Measurements from ENCODE around the gene SEH1L.
"Not testable (repeated sequence)": the region's sequence is repeated elsewhere in the genome, so short reads cannot be mapped to it uniquely, and the experiment has no call there.

The SEH1L gene

GRCh38 chr18:12947285-12948049 is at the start of gene SEH1L:
TSS of gene SEH1L (plus strand) at chr18:12948011. CDS start at chr18:12948122, 111 bp downstream.
- DNase-seq (ENCODE audit: low read depth): peak; percentile 98

GRCh38 chr18:12901208-12901607 is 46.6 kb upstream of the SEH1L start:
- DNase-seq (ENCODE audit: low read depth): not testable (repeated sequence)

GRCh38 chr18:12904012-12904516 is 43.7 kb upstream of the SEH1L start:
- DNase-seq (ENCODE audit: low read depth): no peak

- no peak for DNase-seq (ENCODE audit: low read depth)
These were observed 41.7 kb upstream of the SEH1L start for GRCh38 chr18:12906119-12906518.

- DNase-seq (ENCODE audit: low read depth): no peak
These were observed 41.0 kb upstream of the SEH1L start for GRCh38 chr18:12906773-12907172.

GRCh38 chr18:12907258-12907925 is 40.4 kb upstream of the SEH1L start:
- DNase-seq (ENCODE audit: low read depth): no peak

GRCh38 chr18:12908706-12909105 is 39.1 kb upstream of the SEH1L start:
- no peak for DNase-seq (ENCODE audit: low read depth)

- DNase-seq (ENCODE audit: low read depth): no peak
These were observed 36.5 kb upstream of the SEH1L start for GRCh38 chr18:12911025-12911928.

GRCh38 chr18:12911929-12912703 is 35.7 kb upstream of the SEH1L start:
- DNase-seq (ENCODE audit: low read depth): no peak

GRCh38 chr18:12921178-12921577 is 26.6 kb upstream of the SEH1L start:
- DNase-seq (ENCODE audit: low read depth): no peak

GRCh38 chr18:12922266-12922665 is 25.5 kb upstream of the SEH1L start:
- no peak for DNase-seq (ENCODE audit: low read depth)

GRCh38 chr18:12924616-12925015 is 23.2 kb upstream of the SEH1L start:
- no peak for DNase-seq (ENCODE audit: low read depth)

GRCh38 chr18:12928206-12928605 is 19.6 kb upstream of the SEH1L start:
- no peak for DNase-seq (ENCODE audit: low read depth)

GRCh38 chr18:12928641-12929040 is 19.2 kb upstream of the SEH1L start:
- no peak for DNase-seq (ENCODE audit: low read depth)

GRCh38 chr18:12929477-12930083 is 18.2 kb upstream of the SEH1L start:
- DNase-seq (ENCODE audit: low read depth): no peak

- no peak for DNase-seq (ENCODE audit: low read depth)
These were observed 17.4 kb upstream of the SEH1L start for GRCh38 chr18:12930376-12930775.

- DNase-seq (ENCODE audit: low read depth): no peak
These were observed 16.9 kb upstream of the SEH1L start for GRCh38 chr18:12930908-12931307.

GRCh38 chr18:12933327-12933726 is 14.5 kb upstream of the SEH1L start:
- DNase-seq (ENCODE audit: low read depth): no peak

GRCh38 chr18:12934454-12935071 is 13.2 kb upstream of the SEH1L start:
- peak; percentile 89 for DNase-seq (ENCODE audit: low read depth)

GRCh38 chr18:12939162-12939561 is 8.6 kb upstream of the SEH1L start:
- DNase-seq (ENCODE audit: low read depth): no peak

- DNase-seq (ENCODE audit: low read depth): peak; percentile 38
These were observed 4.6 kb upstream of the SEH1L start for GRCh38 chr18:12943215-12943614.

Measured in ELR (cell line).